Measurements from ENCODE around the gene CNOT6.

DNA sequence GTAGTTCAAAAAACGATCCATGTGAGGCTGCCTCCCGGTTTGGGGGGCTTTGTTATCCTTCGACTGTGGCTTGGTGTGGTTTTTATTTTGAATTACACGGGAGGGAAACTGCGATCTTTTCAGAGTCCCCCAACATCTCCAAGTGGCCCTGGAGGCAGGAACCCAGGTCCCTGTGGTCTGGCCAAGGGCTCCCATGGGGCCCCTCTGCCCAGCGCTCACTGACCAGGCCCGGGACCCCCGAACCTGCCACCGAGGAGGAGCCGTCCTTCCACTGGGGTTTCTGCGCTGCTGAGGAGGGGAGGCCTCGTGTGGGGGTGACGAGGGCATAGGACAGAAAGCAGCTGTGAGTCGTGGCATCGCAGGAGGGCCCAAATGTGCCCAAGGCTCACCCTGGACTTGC, 115.2 kb downstream of the CNOT6 start:
- TF ChIP-seq, protein P1, sequence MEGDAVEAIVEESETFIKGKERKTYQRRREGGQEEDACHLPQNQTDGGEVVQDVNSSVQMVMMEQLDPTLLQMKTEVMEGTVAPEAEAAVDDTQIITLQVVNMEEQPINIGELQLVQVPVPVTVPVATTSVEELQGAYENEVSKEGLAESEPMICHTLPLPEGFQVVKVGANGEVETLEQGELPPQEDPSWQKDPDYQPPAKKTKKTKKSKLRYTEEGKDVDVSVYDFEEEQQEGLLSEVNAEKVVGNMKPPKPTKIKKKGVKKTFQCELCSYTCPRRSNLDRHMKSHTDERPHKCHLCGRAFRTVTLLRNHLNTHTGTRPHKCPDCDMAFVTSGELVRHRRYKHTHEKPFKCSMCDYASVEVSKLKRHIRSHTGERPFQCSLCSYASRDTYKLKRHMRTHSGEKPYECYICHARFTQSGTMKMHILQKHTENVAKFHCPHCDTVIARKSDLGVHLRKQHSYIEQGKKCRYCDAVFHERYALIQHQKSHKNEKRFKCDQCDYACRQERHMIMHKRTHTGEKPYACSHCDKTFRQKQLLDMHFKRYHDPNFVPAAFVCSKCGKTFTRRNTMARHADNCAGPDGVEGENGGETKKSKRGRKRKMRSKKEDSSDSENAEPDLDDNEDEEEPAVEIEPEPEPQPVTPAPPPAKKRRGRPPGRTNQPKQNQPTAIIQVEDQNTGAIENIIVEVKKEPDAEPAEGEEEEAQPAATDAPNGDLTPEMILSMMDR (IDR thresholded peaks at IDR 0.05): no peak
- TF ChIP-seq ZFX (IDR thresholded peaks at IDR 0.05; ENCODE audit: borderline replicate concordance): no peak
